GM15510 (cell line): ENCODE results near the gene SEZ6.

Source experiments
- POLR2A ChIP-seq: IDR thresholded peaks from 3 replicates; pipeline ENCODE4 v1.6.1; 2011; ENCODE audit warnings: borderline replicate concordance; ENCODE audit not compliant: insufficient read length; ENCODE audit errors: extremely low read depth

The SEZ6 gene

DNA sequence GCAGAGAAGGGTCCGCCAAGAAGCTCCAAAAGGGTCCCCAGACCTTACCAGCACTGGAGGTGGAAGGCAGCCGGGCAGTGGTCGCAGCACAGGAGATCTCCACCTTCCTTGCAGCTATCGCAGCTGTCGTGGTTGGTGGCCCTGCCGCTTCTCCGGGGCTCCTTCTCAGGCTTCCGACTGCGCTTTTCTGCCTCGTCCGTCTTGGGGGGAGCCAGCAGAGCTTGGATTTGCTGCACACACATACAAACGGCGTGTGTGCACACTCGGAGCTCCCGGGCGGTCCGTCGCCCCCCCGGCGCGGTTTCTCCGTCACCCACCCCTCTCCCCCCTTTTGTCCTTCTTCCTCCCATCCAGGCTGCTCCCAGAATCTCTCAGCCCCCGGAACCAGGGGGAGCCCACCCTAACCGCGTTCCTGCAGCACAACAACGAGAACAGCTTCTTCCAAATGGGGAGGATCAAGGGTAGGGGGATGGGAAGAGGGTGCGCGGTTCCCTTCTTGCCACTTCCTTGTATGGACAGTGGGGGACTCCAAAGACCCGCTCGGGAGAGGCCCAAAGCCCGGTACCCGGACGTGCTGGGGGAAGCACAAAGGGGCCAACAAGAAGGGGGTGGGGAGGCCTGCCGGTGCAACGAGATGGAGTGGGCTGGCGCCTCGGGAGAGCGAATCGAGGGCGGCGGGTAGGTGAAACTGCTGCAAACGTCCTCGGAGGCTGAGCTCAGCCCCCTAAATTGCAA lies 55.6 kb downstream of the SEZ6 start:
- no peak for TF ChIP-seq POLR2A

DNA sequence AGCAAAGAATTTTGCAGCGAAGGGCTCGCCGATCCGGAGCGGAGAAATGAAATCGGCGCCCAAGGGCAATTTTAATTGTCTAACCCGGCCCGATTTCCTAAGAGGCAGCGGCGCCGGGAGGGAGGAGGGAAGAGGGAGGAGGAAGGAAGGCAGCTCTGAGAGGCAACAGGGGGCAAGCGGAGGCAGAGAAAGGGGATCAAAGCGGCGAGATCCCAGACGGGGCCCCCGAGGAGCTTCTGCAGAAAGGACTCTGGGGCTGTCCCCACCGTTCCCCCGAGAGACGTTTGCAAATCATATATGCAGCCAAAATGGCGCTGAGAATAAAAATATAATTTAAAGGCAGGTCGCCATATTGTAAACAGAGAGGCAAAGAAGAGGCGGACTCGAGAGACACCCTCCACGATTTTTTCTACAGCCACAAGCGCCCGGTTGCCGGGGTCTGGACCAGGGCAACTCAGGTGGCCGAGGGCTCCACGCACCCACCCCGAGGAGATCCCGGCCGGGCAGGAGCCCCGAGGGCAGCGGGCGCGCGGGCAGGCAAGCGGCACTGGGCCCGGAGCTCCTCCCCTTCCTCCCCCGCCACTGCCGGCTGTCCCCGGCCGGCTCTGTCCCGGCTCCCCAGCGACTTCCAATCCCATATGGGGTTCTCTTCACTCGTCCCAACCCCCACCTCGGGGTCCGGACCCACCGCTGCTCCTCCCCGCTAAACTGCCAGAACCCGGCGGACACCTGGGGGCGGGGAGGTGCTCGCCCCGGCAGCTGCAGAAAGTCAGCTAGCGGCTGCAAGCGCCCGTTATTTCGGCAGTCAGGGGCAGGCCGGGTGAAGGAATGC lies 56.4 kb downstream of the SEZ6 start:
- peak; percentile 48 for TF ChIP-seq POLR2A

DNA sequence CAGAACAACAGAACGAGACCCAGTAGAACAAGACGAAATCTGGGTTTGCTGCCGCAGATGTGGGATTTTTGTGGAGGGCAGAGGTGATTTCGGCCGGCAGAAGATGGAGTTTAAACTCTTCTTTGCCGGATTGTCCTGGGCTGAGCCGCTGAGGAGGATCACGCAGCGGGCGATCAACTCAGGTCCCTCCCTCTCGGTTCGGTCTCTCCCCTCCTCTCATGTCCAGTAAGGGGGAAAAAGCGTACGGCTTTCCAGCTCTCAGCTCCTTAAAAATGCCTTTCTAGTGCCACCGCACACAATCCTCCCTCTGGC lies 57.0 kb downstream of the SEZ6 start:
- no peak for TF ChIP-seq POLR2A

DNA sequence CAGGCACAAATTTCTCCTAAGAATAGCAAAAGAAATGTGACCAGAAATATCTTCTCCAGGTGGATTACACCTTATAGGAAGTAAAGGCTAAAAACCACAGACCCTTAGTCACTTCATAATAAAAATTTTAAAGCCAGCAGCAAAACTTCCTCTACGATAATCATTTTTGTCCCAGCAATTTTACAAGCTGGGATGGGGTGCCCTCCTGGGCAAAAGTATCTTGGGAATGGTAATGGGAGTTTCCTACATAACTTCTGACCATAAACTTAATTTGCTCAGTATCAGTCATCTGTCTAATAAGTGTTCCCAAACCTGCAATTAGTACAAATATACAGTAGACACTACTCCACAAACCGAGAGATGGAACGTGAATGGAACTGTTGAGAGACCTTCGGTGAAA lies 57.5 kb downstream of the SEZ6 start:
- no peak for TF ChIP-seq POLR2A

DNA sequence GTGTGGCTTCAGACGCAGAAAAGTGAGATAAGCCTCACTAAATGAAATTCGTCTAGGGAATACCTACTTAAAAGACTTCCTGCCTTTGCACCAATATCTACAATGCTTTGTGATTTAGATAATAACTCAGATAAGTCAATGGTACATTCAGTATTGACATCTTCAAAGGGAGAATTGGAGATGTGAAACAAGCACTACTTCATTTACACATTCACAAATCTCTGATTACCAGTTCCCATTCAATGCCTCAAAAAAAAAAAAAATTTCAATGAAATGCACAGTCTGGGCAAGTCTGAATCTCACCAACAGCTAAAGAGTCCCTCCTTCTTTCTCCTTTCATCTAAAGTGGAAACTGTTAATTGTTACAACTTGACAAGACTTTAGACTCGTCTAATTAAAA lies 58.2 kb downstream of the SEZ6 start:
- no peak for TF ChIP-seq POLR2A

DNA sequence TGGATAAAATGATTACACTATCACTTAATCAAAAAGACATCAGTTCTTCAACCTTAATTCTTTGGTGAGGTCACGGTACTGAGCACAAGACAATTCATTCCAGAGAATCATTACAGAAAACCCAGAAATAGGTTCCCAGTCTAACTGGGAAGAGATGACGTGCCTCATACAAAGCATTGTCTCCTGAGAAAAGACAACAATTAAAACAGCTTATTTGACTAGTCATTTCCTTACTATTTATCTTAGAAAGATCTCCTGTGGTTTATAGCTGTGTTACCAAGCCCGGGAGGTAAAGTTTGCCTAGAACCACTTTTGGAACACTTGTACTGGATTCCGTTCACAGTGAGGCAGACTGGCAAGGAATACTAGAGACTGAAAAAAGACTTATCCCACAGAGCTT lies 59.6 kb downstream of the SEZ6 start:
- TF ChIP-seq POLR2A, result no peak

DNA sequence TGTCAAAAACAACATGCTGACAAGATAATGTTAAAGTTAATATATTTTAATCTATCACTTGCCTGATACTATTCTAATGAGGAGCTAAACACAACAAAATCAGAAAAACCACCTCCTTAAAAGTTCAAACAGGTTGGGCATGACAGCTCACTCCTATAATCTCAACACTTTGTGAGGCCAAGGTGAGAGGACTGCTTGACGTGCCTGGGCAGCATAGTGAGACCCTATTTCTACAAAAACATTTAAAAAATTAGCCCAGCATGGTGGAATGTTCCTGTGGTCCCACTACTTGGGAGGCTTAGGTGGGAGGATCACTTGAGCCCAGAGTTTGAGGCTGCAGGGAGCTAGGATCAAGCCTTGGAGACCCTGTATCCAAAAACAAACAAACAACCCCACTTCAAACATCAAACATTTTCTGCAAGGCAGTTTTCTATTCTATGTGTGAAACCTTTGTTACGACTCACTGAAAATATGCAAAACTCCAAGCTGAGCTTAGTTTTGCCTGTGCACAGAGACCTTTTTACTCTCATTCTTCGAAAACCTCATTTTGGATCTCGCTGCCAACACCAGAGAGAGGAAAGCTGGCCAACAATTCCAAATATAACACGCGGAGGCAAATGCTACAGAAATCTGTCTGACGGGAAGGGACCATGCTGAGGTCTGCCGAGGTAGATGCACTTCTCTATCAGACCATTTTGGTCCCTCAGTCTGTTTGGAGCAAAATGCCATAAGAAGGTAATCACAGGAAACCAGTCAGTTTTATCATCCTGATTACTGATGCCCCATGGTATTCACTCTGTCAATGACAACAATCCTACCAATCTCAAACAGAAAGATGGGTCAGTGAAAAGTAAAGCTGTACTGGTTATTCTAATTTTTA lies 60.7 kb downstream of the SEZ6 start:
- TF ChIP-seq POLR2A, result no peak

DNA sequence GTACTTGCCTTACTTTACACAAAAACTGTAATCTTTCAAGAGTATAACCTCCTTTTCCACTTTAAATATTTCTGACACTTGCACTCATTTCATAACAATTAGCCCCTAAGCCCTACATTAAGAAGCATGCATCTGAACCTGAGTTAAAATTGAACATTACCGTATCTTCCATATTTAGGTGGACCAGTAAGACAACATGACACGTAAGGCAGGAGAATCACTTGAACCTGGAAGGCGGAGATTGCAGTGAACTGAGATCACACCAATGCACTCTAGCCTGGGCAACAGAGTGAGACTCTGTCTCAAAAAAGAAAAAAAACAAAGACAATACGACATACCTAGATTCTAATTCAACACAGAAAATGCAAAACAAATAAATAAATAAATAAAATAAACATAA lies 61.5 kb downstream of the SEZ6 start:
- TF ChIP-seq POLR2A, result no peak

DNA sequence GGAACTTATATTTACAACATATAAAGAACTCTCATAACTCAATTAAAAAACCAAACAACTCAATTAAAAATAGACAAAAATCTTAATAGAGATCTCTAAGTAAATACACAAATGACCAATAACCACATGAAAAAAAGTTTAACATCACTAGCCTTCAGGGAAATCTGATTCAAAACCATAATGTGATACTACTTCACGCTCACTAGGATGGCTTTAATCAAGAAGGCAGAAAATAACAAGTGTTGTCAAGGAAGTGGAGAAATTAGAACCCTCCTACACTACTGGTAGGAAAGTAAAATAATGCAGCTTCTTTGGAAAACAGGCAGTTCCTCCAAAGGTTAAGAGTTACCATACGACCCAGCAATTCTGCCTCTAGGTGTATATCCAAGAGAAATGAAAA lies 62.9 kb downstream of the SEZ6 start:
- TF ChIP-seq POLR2A, result no peak

DNA sequence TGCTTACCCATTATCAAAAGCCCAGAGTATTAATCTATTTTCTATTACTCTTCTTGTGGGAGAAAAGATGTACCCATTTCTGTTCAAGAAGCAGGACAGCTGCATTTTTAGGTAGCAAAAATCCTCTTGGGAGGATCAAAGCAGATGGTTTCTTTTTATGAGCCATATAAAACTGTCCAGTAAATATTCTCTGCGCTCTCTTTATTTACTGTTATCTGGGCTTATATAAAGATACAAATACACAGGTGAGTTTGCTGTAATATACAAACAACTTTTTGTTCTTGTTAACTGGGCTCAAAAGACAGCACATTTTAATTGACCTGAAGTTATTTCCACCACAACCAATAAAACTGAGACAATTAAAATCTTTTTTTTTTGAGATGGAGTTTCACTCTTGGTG lies 64.6 kb downstream of the SEZ6 start:
- no peak for TF ChIP-seq POLR2A

DNA sequence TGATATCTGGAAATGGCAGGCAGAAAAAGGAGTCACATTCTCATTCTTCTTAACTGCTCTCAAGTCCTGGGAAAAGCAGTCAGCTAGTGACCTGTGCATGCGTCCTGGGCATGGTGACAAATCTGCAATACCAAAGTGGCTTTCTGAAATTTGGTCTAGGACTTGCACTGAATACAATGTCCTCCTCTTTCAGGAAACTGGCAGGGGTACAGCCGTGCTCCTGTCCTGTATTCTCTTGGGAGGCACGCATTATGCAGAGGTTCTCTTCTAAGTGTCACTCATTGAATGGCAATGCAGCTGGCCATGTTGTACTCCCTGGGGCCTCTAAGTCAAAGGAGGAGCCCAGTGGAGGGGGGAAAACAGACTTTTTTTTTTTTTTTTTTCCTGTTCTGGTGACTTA lies 65.2 kb downstream of the SEZ6 start:
- TF ChIP-seq POLR2A, result no peak

DNA sequence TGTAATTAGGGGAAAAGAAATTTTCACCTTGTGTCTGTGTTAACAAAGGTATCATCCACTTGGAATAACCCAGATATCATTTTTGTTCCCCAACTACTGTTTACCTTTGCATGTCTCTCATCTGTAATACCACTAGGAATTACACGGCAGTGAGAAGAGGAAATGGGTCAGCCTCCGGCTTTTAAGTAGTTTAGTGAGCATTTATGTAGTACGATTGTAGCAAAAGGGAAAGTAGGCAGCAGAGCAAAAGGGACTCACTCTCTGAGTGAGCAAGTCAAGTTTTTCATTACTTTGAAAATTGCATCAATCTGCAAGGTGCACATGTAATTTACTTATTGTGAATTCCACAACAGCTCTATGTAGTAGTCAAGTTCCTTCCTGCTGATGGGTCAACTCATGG lies 65.7 kb downstream of the SEZ6 start:
- TF ChIP-seq POLR2A, result no peak

DNA sequence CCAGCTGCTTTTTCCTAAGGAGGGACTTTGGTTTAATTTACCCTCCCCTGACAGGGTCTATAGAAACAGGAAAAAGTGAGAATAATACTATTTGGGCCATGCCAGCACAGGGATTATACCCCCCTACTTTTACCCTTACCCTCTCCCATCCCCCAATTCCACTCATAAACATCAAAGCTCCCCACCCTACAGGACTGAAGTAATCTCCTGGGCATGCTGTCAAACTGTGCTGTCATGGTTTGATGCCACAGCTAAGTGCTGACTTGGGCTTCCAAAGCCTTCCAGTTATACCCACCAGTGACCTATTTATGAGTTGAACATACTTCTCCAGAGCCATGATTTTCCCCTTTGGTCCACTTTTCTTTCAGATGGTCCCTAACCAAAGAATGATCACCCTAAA lies 67.3 kb downstream of the SEZ6 start:
- no peak for TF ChIP-seq POLR2A

DNA sequence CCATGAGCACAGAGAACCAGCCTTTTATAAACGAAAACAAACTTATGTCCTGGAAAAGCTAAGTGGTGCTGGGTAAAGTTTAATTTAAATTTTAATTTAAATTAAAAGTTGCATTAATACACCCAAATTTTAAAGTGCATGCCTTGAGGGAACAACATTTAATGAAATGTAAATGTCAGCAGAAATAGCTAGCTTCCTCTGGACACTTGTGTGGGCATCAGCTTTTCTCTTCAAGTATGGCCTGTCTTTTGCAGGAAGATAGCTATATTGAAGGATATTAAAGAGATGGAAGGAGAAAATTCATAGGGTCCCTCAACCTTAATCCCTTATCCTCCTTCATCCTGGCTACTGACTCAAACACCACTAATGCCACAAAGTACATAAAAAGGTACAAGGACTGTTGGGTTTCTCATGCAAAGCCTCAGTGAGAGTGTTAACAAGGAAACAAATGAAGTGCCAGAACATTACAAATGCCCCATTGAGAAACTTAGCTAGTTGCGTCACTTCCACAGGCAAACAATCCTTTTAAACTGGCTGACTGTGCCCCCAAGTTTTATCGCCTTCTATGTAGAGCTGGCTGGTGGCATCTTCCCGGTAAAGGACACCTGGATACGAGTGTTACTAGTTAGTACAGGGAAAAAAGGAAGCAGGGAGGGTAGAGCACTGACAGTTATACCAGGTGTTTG lies 68.6 kb downstream of the SEZ6 start:
- no peak for TF ChIP-seq POLR2A
